ENCODE measurements around the gene PRKAA2. TPM values are rescaled to one million over a fixed set of nuclear protein-coding genes. Genes with fewer than 3 reads are reported as not detected.

The PRKAA2 gene
- total and polyA plus RNA-seq, 2 of the 4 experiments (the other 2 are of a cell fraction), result 0.72 to 1.4 TPM

- Histone ChIP-seq H3K14ac (replicated peaks; ENCODE audit: low read depth, low read length) (no peak overlapping the region), H3K27me3 (ENCODE audit: control insufficient read depth, insufficient read depth, low read length) (no peaks in the 10 kb centered on the region), H2AK5ac (ENCODE audit: low read depth, low read length) (no peak overlapping the region), H3K9me3 (ENCODE audit: control insufficient read depth, insufficient read depth, low read length) (no peaks in the 10 kb centered on the region), H2BK120ac (ENCODE audit: low read depth, low read length) (no peak overlapping the region), H3K79me1 (ENCODE audit: low read depth in 1 of 2, low read length in 2 of 2) (no peaks in the 10 kb centered on the region), H3K4me2 (ENCODE audit: low read depth, low read length) (no peak overlapping the region), H4K20me1 (ENCODE audit: insufficient read depth, low read length) (no peaks in the 10 kb centered on the region), H2AK9ac (replicated peaks; ENCODE audit: low read depth, low read length, poor library complexity) (no peak overlapping the region), H3K36me3 (ENCODE audit: control insufficient read depth, insufficient read depth, low read length) (no peaks in the 10 kb centered on the region), H3K23ac (ENCODE audit: low read depth, low read length) (no peak overlapping the region), H4K5ac (ENCODE audit: low read depth, low read length) (no peak overlapping the region), H3K18ac (ENCODE audit: low read depth, low read length) (no peak overlapping the region), H2BK5ac (ENCODE audit: low read depth, low read length, poor library complexity, severe bottlenecking) (no peak overlapping the region), H4K91ac (ENCODE audit: insufficient read depth, low read depth, low read length) (no peak overlapping the region), H3K9me1 (ENCODE audit: insufficient read depth, low read length) (no peaks in the 10 kb centered on the region), H2BK15ac (ENCODE audit: low read depth, low read length) (peak overlapping the region; percentile 78; the same call in 1 of the 3 replicates), H3K4me3 (ENCODE audit: insufficient read depth, low read depth, low read length) (no peak overlapping the region), H3K56ac (ENCODE audit: extremely low read depth, insufficient read depth, low read length) (no peak overlapping the region), H4K8ac (ENCODE audit: low read depth in 2 of 2, low read length in 2 of 2) (no peak overlapping the region), H3K9ac (ENCODE audit: low read depth, low read length) (no peak overlapping the region), H2BK20ac (ENCODE audit: low read depth, low read length) (no peak overlapping the region), H3K4me1 (ENCODE audit: control insufficient read depth, insufficient read depth, low read length) (peaks cover 5% of the 10 kb centered on the region), H3K4ac (ENCODE audit: low read depth, low read length) (no peak overlapping the region), H3K27ac (ENCODE audit: insufficient read depth, low read length) (no peak overlapping the region), H2AFZ (replicated peaks; ENCODE audit: low read length, poor library complexity) (no peak overlapping the region)
- ATAC-seq (ENCODE audit: low read depth), result no peak
- in situ Hi-C loops (cut with MboI; ENCODE audit: low sequenced_read_pairs) (no loop called here), intact Hi-C loops (cut with micrococcal nuclease) (no loop called here), dilution Hi-C loops (cut with HindIII; ENCODE audit: low sequenced_read_pairs, unreplicated experiment) (no loop called here)
- no peak for DNase-seq
- ChIA-PET POLR2A (ENCODE audit: unreplicated experiment) (no interaction called here), CTCF (interaction anchor here (0.7 to 1.2 kb wide), 2 partner anchors 108 to 1356 kb away, joined by 5 to 6 read pairs; no protein-coding TSS in a partner anchor)
- BruUV-seq (replicated peaks), result no TSS peak
- no peak for TF ChIP-seq MAZ (IDR thresholded peaks at IDR 0.05; ENCODE audit: borderline replicate concordance, low read depth, low read length)
- no CpG with 5 or more reads among the region's 1 CpG for WGBS, 2 experiments (ENCODE audit: extremely low coverage in 2 of 2, insufficient read length in 1 of 2)
These were observed 68.0 kb downstream of the PRKAA2 start for GRCh38 chr1:56713112-56713511.

Measured in IMR-90 (cell line).